HEK293T (cell line): Measurements from ENCODE around the gene THSD4.

ENCODE experiments used
- CTCF ChIA-PET: fragments of 350-600 bp; formaldehyde crosslinking; extraction: SDS; loops from one replicate; lab custom pipeline; 2021; ENCODE audit warnings: antibody characterized with exemption, inconsistent platforms; lab: Yijun Ruan, JAX
- POLR2A ChIA-PET: fragments of 350-600 bp; formaldehyde crosslinking; extraction: SDS; loops from one replicate; lab custom pipeline; 2020; ENCODE audit warnings: antibody characterized with exemption, inconsistent platforms; lab: Yijun Ruan, JAX
- DNase-seq: peaks from one replicate; pipeline ENCODE4 v3.0.0; 2012; ENCODE audit warnings: mixed read lengths; ENCODE audit errors: extremely low spot score
- ARNT ChIP-seq: fragments of 450-650 bp; IDR thresholded peaks from 2 replicates; pipeline ENCODE4 v1.6.1; 2017; ENCODE audit warnings: mild to moderate bottlenecking
- BHLHE40 ChIP-seq: fragments of 450-650 bp; IDR thresholded peaks from 2 replicates; pipeline ENCODE4 v1.6.1; 2016; ENCODE audit warnings: mild to moderate bottlenecking, moderate library complexity, borderline replicate concordance
- CTBP1 ChIP-seq: fragments of 450-650 bp; IDR thresholded peaks from 2 replicates; pipeline ENCODE4 v1.6.1; 2016; ENCODE audit warnings: borderline replicate concordance
- ELF4 ChIP-seq: fragments of 450-650 bp; IDR thresholded peaks from 2 replicates; pipeline ENCODE4 v1.6.1; 2017; ENCODE audit warnings: antibody characterized with exemption
- FOXA1 ChIP-seq: fragments of 450-650 bp; IDR thresholded peaks from 2 replicates; pipeline ENCODE4 v1.6.1; 2016; ENCODE audit warnings: mild to moderate bottlenecking
- FOXK2 ChIP-seq: fragments of 450-650 bp; IDR thresholded peaks from 2 replicates; pipeline ENCODE4 v1.6.1; 2016; ENCODE audit warnings: mild to moderate bottlenecking
- FOXM1 ChIP-seq: fragments of 450-650 bp; IDR thresholded peaks from 2 replicates; pipeline ENCODE4 v1.6.1; 2017; ENCODE audit warnings: mild to moderate bottlenecking, borderline replicate concordance
- HDGF ChIP-seq: fragments of 450-650 bp; IDR thresholded peaks from 2 replicates; pipeline ENCODE4 v1.6.1; 2017; ENCODE audit warnings: antibody characterized with exemption, borderline replicate concordance
- L3MBTL2 ChIP-seq: fragments of 450-650 bp; conservative IDR thresholded peaks from 2 replicates; pipeline ENCODE4 v1.6.1; 2016; ENCODE audit warnings: mild to moderate bottlenecking
- LEF1 ChIP-seq: fragments of 450-650 bp; IDR thresholded peaks from 2 replicates; pipeline ENCODE4 v1.6.1; 2017; ENCODE audit warnings: mild to moderate bottlenecking, borderline replicate concordance
- NFRKB ChIP-seq: fragments of 450-650 bp; IDR thresholded peaks from 2 replicates; pipeline ENCODE4 v1.6.1; 2016; ENCODE audit warnings: mild to moderate bottlenecking, moderate library complexity
- PKNOX1 ChIP-seq: fragments of 450-650 bp; IDR thresholded peaks from 2 replicates; pipeline ENCODE4 v1.6.1; 2016
- SP1 ChIP-seq: fragments of 450-650 bp; IDR thresholded peaks from 2 replicates; pipeline ENCODE4 v1.6.1; 2017
- SUZ12 ChIP-seq: fragments of 450-650 bp; IDR thresholded peaks from 2 replicates; pipeline ENCODE4 v1.6.1; 2016; ENCODE audit warnings: mild to moderate bottlenecking
- TARDBP ChIP-seq: fragments of 450-650 bp; IDR thresholded peaks from 2 replicates; pipeline ENCODE4 v1.6.1; 2016
- ZNF384 ChIP-seq: fragments of 450-650 bp; IDR thresholded peaks from 2 replicates; pipeline ENCODE4 v1.6.1; 2016

Gene THSD4

GRCh38 chr15:71456362-71456761 is 341.1 kb downstream of the THSD4 start:
- CTCF ChIA-PET: interaction anchor here (0.6 to 1.4 kb wide), 2 partner anchors 13 kb away, joined by 3 read pairs; no protein-coding TSS in a partner anchor

GRCh38 chr15:71456811-71457210 is 341.5 kb downstream of the THSD4 start:
- CTCF ChIA-PET: interaction anchor here (0.6 to 1.4 kb wide), 3 partner anchors 12 to 333 kb away, joined by 3 to 5 read pairs (median 3); no protein-coding TSS in a partner anchor
- no peak for TF ChIP-seq NFRKB
- TF ChIP-seq LEF1: no peak
- no peak for TF ChIP-seq FOXA1
- no peak for TF ChIP-seq PKNOX1
- no peak for TF ChIP-seq L3MBTL2
- no peak for TF ChIP-seq FOXM1
- TF ChIP-seq FOXK2: no peak
- TF ChIP-seq BHLHE40: no peak
- TF ChIP-seq ZNF384: no peak
- TF ChIP-seq TARDBP: no peak
- TF ChIP-seq HDGF: no peak
- TF ChIP-seq SUZ12: no peak
- no peak for TF ChIP-seq ARNT
- no peak for TF ChIP-seq SP1
- no peak for TF ChIP-seq ELF4
- TF ChIP-seq CTBP1: no peak
- no peak for DNase-seq
- POLR2A ChIA-PET: no interaction called here

More at GRCh38 chr15:71456362-71456761, 341.1 kb downstream of the THSD4 start:
- no peak for TF ChIP-seq PKNOX1
- TF ChIP-seq SUZ12: no peak
- no peak for TF ChIP-seq CTBP1
- TF ChIP-seq LEF1: no peak
- TF ChIP-seq FOXM1: no peak
- no peak for TF ChIP-seq BHLHE40
- TF ChIP-seq SP1: no peak
- no peak for TF ChIP-seq NFRKB
- TF ChIP-seq FOXA1: no peak
- TF ChIP-seq ARNT: no peak
- no peak for TF ChIP-seq TARDBP
- POLR2A ChIA-PET: no interaction called here
- no peak for DNase-seq

GRCh38 chr15:71458089-71458660 is 342.9 kb downstream of the THSD4 start:
- CTCF ChIA-PET: no interaction called here
- no peak for TF ChIP-seq NFRKB
- TF ChIP-seq ZNF384: no peak
- no peak for TF ChIP-seq LEF1
- no peak for TF ChIP-seq ELF4
- no peak for TF ChIP-seq ARNT
- no peak for TF ChIP-seq BHLHE40
- no peak for TF ChIP-seq TARDBP
- no peak for TF ChIP-seq CTBP1
- no peak for TF ChIP-seq HDGF
- TF ChIP-seq SP1: no peak
- no peak for DNase-seq
- POLR2A ChIA-PET: no interaction called here

- DNase-seq: no peak
- ChIA-PET CTCF (no interaction called here), POLR2A (no interaction called here)
- TF ChIP-seq BHLHE40 (no peak), LEF1 (no peak), FOXM1 (no peak)
These were observed 346.5 kb downstream of the THSD4 start for GRCh38 chr15:71461748-71462147.

GRCh38 chr15:71462638-71463037 is 347.4 kb downstream of the THSD4 start:
- POLR2A ChIA-PET: no interaction called here
- CTCF ChIA-PET: no interaction called here
- TF ChIP-seq L3MBTL2 (no peak), LEF1 (no peak), PKNOX1 (no peak), FOXM1 (no peak), FOXA1 (no peak), ZNF384 (no peak), ELF4 (no peak), FOXK2 (no peak), HDGF (no peak), ARNT (no peak), NFRKB (no peak), SP1 (no peak), BHLHE40 (no peak), CTBP1 (no peak), SUZ12 (no peak), TARDBP (no peak)
- DNase-seq: no peak

GRCh38 chr15:71463156-71463665 is 347.9 kb downstream of the THSD4 start:
- TF ChIP-seq NFRKB: no peak
- no peak for TF ChIP-seq ARNT
- TF ChIP-seq SUZ12: no peak
- no peak for TF ChIP-seq BHLHE40
- TF ChIP-seq ELF4: no peak
- TF ChIP-seq CTBP1: no peak
- TF ChIP-seq FOXA1: no peak
- no peak for TF ChIP-seq SP1
- no peak for TF ChIP-seq FOXM1
- no peak for TF ChIP-seq TARDBP
- no peak for TF ChIP-seq HDGF
- no peak for TF ChIP-seq PKNOX1
- no peak for TF ChIP-seq LEF1
- no peak for TF ChIP-seq ZNF384
- TF ChIP-seq L3MBTL2: no peak
- TF ChIP-seq FOXK2: no peak
- ChIA-PET POLR2A (no interaction called here), CTCF (no interaction called here)
- DNase-seq: no peak
